RWPE2 (cell line): ENCODE results near the gene WDR87.

Experiments used
- ATAC-seq: fragments of 200-7000 bp; cut with Tn5 transposase; 3 replicates; pipeline ENCODE4 v1.9.1; 2021; ENCODE audit warnings: low read depth
- DNase-seq: peaks from one replicate; pipeline ENCODE4 v3.0.0-alpha.2; 2020; ENCODE audit warnings: low spot score
- H3K27ac ChIP-seq: fragments of 450-650 bp; 2 replicates; pipeline ENCODE4 v1.5.1; 2017; ENCODE audit warnings: mild to moderate bottlenecking; ENCODE audit not compliant: poor library complexity, severe bottlenecking
- H3K27me3 ChIP-seq: fragments of 250-450 bp; sonication (Bioruptor Pico); 2 replicates; pipeline ENCODE4 v1.5.1; 2021; ENCODE audit warnings: mild to moderate bottlenecking, moderate library complexity; ENCODE audit not compliant: insufficient read depth, poor library complexity, severe bottlenecking
- H3K36me3 ChIP-seq: fragments of 250-450 bp; sonication (Bioruptor Pico); 2 replicates; pipeline ENCODE4 v1.5.1; 2020; ENCODE audit warnings: low read depth, mild to moderate bottlenecking, moderate library complexity
- H3K4me1 ChIP-seq: fragments of 250-450 bp; sonication (Bioruptor Pico); 2 replicates; pipeline ENCODE4 v1.5.1; 2021; ENCODE audit warnings: mild to moderate bottlenecking, moderate library complexity; ENCODE audit not compliant: insufficient read depth, poor library complexity, severe bottlenecking
- H3K4me3 ChIP-seq: fragments of 250-450 bp; sonication (Bioruptor Pico); 2 replicates; pipeline ENCODE4 v1.5.1; 2021; ENCODE audit warnings: mild to moderate bottlenecking, moderate library complexity; ENCODE audit not compliant: severe bottlenecking
- H3K9me3 ChIP-seq: fragments of 250-450 bp; sonication (Bioruptor Pico); 2 replicates; pipeline ENCODE4 v1.5.1; 2021; ENCODE audit warnings: mild to moderate bottlenecking, moderate library complexity; ENCODE audit not compliant: severe bottlenecking
- TF ChIP-seq, protein P1 (sequence below): fragments of 450-650 bp; IDR thresholded peaks from one replicate; pipeline ENCODE4 v1.5.1; 2017; ENCODE audit warnings: mild to moderate bottlenecking, moderate library complexity; ENCODE audit not compliant: poor library complexity, severe bottlenecking

The WDR87 gene

DNA sequence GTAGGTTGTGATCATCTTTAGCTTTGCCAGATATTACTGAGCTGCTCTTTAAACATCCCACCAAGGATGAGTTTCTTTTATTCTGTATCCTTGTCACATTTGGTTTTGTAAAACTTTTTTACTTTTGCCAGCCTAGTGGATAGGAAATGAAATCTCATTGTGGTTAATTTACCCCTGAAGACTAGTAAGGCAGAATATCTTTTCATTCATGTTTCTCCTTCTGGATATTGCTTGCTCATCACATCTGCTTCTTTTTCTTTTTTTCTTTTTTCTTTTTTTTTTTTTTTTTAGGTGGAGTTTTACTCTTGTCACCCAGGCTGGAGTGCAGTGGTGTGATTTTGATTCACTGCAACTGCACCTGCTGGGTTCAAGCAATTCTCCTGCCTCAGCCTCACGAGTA lies 32.0 kb upstream of the WDR87 start:
- Histone ChIP-seq H3K4me1 (peaks cover 14% of the 10 kb centered on the region), H3K27ac (no peak overlapping the region), H3K36me3 (peaks cover 53% of the 10 kb centered on the region)

DNA sequence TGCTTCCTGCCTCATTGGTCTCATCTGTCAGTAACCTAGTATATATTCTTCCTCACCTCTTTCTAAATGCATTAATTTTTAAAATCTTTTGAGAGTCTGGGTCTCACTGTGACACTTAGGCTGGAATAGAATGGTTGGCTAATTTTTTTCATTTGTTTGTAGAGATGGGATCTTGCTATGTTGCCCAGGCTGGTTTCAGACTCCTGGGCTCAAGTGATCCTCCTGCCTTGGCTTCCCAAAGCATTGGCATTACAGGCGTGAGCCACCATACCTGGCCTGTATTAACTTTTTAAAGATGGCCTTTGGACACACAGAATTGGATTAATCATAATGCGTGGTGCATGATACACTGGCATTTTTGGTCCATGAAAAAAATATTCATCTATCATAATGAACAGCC lies 30.5 kb upstream of the WDR87 start:
- TF ChIP-seq, protein P1, sequence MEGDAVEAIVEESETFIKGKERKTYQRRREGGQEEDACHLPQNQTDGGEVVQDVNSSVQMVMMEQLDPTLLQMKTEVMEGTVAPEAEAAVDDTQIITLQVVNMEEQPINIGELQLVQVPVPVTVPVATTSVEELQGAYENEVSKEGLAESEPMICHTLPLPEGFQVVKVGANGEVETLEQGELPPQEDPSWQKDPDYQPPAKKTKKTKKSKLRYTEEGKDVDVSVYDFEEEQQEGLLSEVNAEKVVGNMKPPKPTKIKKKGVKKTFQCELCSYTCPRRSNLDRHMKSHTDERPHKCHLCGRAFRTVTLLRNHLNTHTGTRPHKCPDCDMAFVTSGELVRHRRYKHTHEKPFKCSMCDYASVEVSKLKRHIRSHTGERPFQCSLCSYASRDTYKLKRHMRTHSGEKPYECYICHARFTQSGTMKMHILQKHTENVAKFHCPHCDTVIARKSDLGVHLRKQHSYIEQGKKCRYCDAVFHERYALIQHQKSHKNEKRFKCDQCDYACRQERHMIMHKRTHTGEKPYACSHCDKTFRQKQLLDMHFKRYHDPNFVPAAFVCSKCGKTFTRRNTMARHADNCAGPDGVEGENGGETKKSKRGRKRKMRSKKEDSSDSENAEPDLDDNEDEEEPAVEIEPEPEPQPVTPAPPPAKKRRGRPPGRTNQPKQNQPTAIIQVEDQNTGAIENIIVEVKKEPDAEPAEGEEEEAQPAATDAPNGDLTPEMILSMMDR = no peak
- Histone ChIP-seq H3K27me3 (no peaks in the 10 kb centered on the region), H3K9me3 (peaks cover 2% of the 10 kb centered on the region), H3K4me3 (no peak overlapping the region), H3K4me1 (peaks cover 23% of the 10 kb centered on the region), H3K36me3 (peaks cover 51% of the 10 kb centered on the region), H3K27ac (no peak overlapping the region)
- ATAC-seq = no peak
- no peak for DNase-seq

More for the DNA sequence above, 32.0 kb upstream of the WDR87 start:
- H3K4me3 ChIP-seq = no peak overlapping the region
- TF ChIP-seq, protein P1 = no peak
- no peaks in the 10 kb centered on the region for H3K27me3 ChIP-seq
- H3K9me3 ChIP-seq = peaks cover 2% of the 10 kb centered on the region
- ATAC-seq (no peak), DNase-seq (no peak)

DNA sequence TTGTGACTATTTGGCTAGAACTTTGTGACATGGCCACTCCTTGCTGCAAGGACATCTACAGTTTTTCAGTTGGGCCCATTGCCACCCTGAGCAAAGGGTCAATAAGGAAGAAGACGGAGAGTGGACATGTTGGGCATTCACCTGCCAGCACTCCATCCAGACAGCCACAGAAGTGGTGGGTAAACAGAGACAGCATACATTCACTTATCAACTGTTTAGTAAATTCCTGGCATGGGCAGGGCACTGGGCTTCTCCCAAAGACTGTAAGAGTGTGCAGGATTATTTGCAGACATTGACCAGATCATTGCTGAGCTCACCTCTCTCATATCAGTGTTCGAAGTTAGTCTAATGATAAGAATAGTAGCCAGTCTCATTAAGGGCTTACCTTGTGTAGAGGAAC lies 29.8 kb upstream of the WDR87 start:
- DNase-seq (no peak), ATAC-seq (no peak)
- no peaks in the 10 kb centered on the region for H3K27me3 ChIP-seq
- H3K9me3 ChIP-seq = peaks cover 2% of the 10 kb centered on the region
- TF ChIP-seq, protein P1 = no peak
- no peak overlapping the region for H3K27ac ChIP-seq
- peaks cover 30% of the 10 kb centered on the region for H3K4me1 ChIP-seq
- H3K4me3 ChIP-seq = no peak overlapping the region
- peaks cover 47% of the 10 kb centered on the region for H3K36me3 ChIP-seq

DNA sequence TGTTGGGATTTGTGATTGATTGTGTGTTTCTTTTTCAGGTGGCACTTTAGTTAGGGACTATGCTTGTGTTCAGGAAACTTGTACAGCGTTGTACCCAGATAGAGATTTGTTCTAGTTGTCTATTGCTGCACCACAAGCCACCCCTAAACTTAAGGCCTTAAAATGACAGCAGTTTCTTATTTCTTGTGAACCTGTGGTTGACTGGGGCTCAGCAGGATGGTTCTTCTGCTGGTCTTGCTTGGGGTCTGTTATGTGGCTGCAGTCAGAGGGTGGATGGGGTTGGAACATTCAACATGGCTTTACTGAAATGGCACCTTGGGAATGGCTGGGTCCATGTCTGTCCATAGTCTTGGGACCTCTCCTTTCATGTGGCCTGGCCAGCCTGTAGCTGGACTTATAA lies 28.9 kb upstream of the WDR87 start:
- H3K4me3 ChIP-seq = no peak overlapping the region
- peaks cover 2% of the 10 kb centered on the region for H3K9me3 ChIP-seq
- ATAC-seq (no peak), DNase-seq (no peak)
- H3K27ac ChIP-seq = no peak overlapping the region
- peaks cover 43% of the 10 kb centered on the region for H3K36me3 ChIP-seq
- TF ChIP-seq, protein P1 = no peak
- peaks cover 36% of the 10 kb centered on the region for H3K4me1 ChIP-seq
- no peaks in the 10 kb centered on the region for H3K27me3 ChIP-seq

DNA sequence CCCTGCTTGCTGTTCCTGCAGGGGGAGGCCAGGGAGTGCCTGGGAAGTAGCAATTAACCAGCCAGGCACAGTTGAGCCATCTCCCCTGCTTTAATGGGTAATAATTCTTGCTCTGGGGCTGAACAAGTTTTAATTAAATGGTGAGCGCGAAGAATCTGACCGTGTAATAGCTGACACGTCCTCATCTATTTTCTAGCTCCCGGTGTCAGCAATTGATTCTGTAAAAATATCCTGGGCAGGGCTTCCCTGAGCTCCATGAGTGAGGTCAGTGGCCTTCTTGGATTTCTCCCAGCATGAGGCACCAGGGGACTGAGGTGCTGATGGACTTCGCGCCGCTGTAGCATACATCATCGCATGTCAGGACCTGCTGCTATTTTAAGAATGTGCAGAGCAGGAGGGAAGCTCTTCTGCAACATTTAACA lies 27.6 kb upstream of the WDR87 start:
- ATAC-seq (no peak), DNase-seq (no peak)
- H3K4me3 ChIP-seq = no peak overlapping the region
- H3K27ac ChIP-seq = peak overlapping the region; percentile 90
- peaks cover 39% of the 10 kb centered on the region for H3K4me1 ChIP-seq
- no peaks in the 10 kb centered on the region for H3K27me3 ChIP-seq
- H3K9me3 ChIP-seq = peaks cover 2% of the 10 kb centered on the region
- peaks cover 36% of the 10 kb centered on the region for H3K36me3 ChIP-seq
- TF ChIP-seq, protein P1 = no peak
